CD14-positive monocyte (primary cell): ENCODE data around the gene ZNF280C. TPM values are rescaled to one million over a fixed set of nuclear protein-coding genes. Genes with fewer than 3 reads are reported as not detected.

Experiments used
- DNase-seq, 3 donors: peaks; one replicate each; pipeline ENCODE4 v3.0.0-alpha.2; 2011 to 2022
- H2AFZ ChIP-seq: 2 replicates; pipeline ENCODE4 v1.6.0; 2012; ENCODE audit warnings: mild to moderate bottlenecking, low read depth, low read length, inconsistent platforms; ENCODE audit not compliant: insufficient read depth, poor library complexity, severe bottlenecking
- H3K27ac ChIP-seq, 2 donors: 1 replicate in 1 of 2; 2 replicates in 1 of 2; pipeline ENCODE4 v1.5.1; 2012 to 2013; ENCODE audit warnings: low read length in 2 of 2, control low read depth in 1 of 2, inconsistent platforms in 1 of 2, low read depth in 1 of 2, mild to moderate bottlenecking in 1 of 2
- H3K27me3 ChIP-seq, 2 donors: one replicate each; pipeline versions ENCODE4 v1.6.0 to v1.6.1; 2011 to 2013; ENCODE audit warnings: low read length in 2 of 2; ENCODE audit not compliant: control insufficient read depth in 2 of 2, insufficient read depth in 2 of 2
- H3K36me3 ChIP-seq, 2 donors: replicated peaks in 1 of 2; 1 replicate in 1 of 2; 2 replicates in 1 of 2; pipeline versions ENCODE4 v1.5.1 to v1.6.1; 2012 to 2013; ENCODE audit warnings: low read length in 2 of 2, control low read depth in 1 of 2, inconsistent platforms in 1 of 2, mild to moderate bottlenecking in 1 of 2; ENCODE audit not compliant: insufficient read depth in 2 of 2, control insufficient read depth in 1 of 2
- H3K4me1 ChIP-seq, 2 donors: 1 replicate in 1 of 2; 2 replicates in 1 of 2; pipeline versions ENCODE4 v1.5.1 to v1.6.1; 2012 to 2013; ENCODE audit warnings: low read length in 2 of 2, control low read depth in 1 of 2, inconsistent platforms in 1 of 2, mild to moderate bottlenecking in 1 of 2, moderate library complexity in 1 of 2; ENCODE audit not compliant: insufficient read depth in 2 of 2, control insufficient read depth in 1 of 2
- H3K4me2 ChIP-seq: replicated peaks from 2 replicates; pipeline ENCODE3; 2012; ENCODE audit warnings: low read length, moderate library complexity, mild to moderate bottlenecking; ENCODE audit not compliant: poor library complexity, severe bottlenecking; ENCODE audit errors: extremely low read depth
- H3K4me3 ChIP-seq, 3 experiments: fragments of 200-600 bp in 1 of 3; sonication (generic) in 1 of 3; replicated peaks in 1 of 3; 1 replicate in 2 of 3; 2 replicates in 1 of 3; pipeline ENCODE4 v1.5.1; 2011 to 2013; ENCODE audit warnings: low read length in 3 of 3, mild to moderate bottlenecking in 3 of 3, control low read depth in 2 of 3, low read depth in 2 of 3, inconsistent platforms in 1 of 3, moderate library complexity in 1 of 3
- H3K79me2 ChIP-seq: 2 replicates; pipeline ENCODE4 v1.6.0; 2012; ENCODE audit warnings: mild to moderate bottlenecking, control low read depth, inconsistent platforms, low read length, moderate library complexity; ENCODE audit not compliant: insufficient read depth
- H3K9ac ChIP-seq: 2 replicates; pipeline ENCODE4 v1.6.0; 2017; ENCODE audit warnings: low read length, mild to moderate bottlenecking; ENCODE audit not compliant: insufficient read depth, poor library complexity, severe bottlenecking
- H3K9me3 ChIP-seq, 2 donors: replicated peaks in 1 of 2; 1 replicate in 1 of 2; 2 replicates in 1 of 2; pipeline versions ENCODE4 v1.5.1 to v1.6.1; 2012 to 2013; ENCODE audit warnings: low read length in 2 of 2, control low read depth in 1 of 2; ENCODE audit not compliant: control insufficient read depth in 1 of 2, insufficient read depth in 1 of 2
- H4K20me1 ChIP-seq: 2 replicates; pipeline ENCODE4 v1.6.0; 2012; ENCODE audit warnings: mild to moderate bottlenecking, low read length, control low read depth, moderate library complexity; ENCODE audit not compliant: insufficient read depth
- H3K27ac Mint-ChIP-seq, 7 donors: one replicate each; pipeline ENCODE4 v1.8.0; 2020; ENCODE audit warnings: mild to moderate bottlenecking in 7 of 7, mixed read lengths in 7 of 7, moderate library complexity in 6 of 7, inconsistent platforms in 2 of 7
- H3K27me3 Mint-ChIP-seq, 3 donors: one replicate each; pipeline ENCODE4 v1.8.0; 2021 to 2022; ENCODE audit warnings: low read depth in 3 of 3, mild to moderate bottlenecking in 3 of 3, mixed read lengths in 3 of 3, moderate library complexity in 3 of 3, inconsistent platforms in 1 of 3
- H3K36me3 Mint-ChIP-seq, 2 donors: one replicate each; pipeline ENCODE4 v1.8.0; 2020; ENCODE audit warnings: mixed read lengths in 2 of 2, inconsistent platforms in 1 of 2, mild to moderate bottlenecking in 1 of 2
- H3K4me1 Mint-ChIP-seq: one replicate; pipeline ENCODE4 v1.8.0; 2020; ENCODE audit warnings: mild to moderate bottlenecking, mixed read lengths
- H3K4me3 Mint-ChIP-seq, 2 donors: one replicate each; pipeline ENCODE4 v1.8.0; 2020; ENCODE audit warnings: mild to moderate bottlenecking in 2 of 2, mixed read lengths in 2 of 2, moderate library complexity in 1 of 2
- H3K9me3 Mint-ChIP-seq, 7 donors: one replicate each; pipeline ENCODE4 v1.8.0; 2020 to 2022; ENCODE audit warnings: mixed read lengths in 7 of 7, mild to moderate bottlenecking in 6 of 7, moderate library complexity in 6 of 7, inconsistent platforms in 2 of 7
- WGBS: methylation state at CpG from one replicate; pipeline ENCODE4 v1.1.5; 2013; ENCODE audit warnings: missing lambda C conversion rate; ENCODE audit not compliant: insufficient coverage; 5-methylcytosine and 5-hydroxymethylcytosine counted together
- intact Hi-C, 2 donors: fragments of 100-400 bp; cut with micrococcal nuclease; formaldehyde crosslinking; loops; one replicate each; pipeline versions ENCODE4 v1.15.0 to v1.15.1; 2023
- polyA plus RNA-seq, 3 donors: library from polyadenylated mRNA; depleted of rRNA in 1 of 3; unstranded in 2 of 3; stranded (reverse) in 1 of 3; fragments of 300-500 nt in 2 of 3; fragments of >200 nt in 1 of 3; fragmentation: Illumina TruSeq in 2 of 3; gene quantifications; 1 replicate in 2 of 3; 2 replicates in 1 of 3; pipeline ENCODE4 v1.2.3, GENCODE V29; 2012 to 2021
- TF ChIP-seq, protein P1 (sequence below): fragments of 200-600 bp; IDR thresholded peaks from one replicate; pipeline ENCODE4 v1.8.0; 2022; ENCODE audit warnings: antibody characterized with exemption, mild to moderate bottlenecking

The ZNF280C gene
- polyA plus RNA-seq, 3 donors, result 0.66 to 1.8 (median 1.3) TPM

DNA sequence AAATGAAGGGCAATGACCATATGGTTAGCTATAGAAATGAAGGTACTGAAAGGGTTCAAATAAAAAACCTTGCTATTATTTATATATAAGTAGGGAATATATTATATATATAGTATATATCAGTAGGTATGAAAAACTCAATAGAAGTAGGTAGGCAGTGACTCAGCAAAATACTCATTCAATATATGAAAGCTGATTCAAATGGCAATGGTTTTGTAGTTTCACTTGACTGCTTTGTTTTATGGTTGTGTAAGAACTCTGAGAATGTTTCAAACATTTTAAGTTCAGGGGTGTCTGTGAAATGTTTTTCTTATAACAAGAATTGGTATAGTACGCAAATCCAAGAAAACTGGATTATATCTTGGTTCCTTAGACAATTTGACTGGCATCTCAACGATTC, 4.1 kb downstream of the ZNF280C start:
- H3K27ac Mint-ChIP-seq, result no peak overlapping the region
- H3K9ac ChIP-seq, result no peak overlapping the region
- no peaks in the 10 kb centered on the region for H3K36me3 Mint-ChIP-seq
- WGBS, result no CpG with 5 or more reads among the region's 2 CpGs
- H2AFZ ChIP-seq, result no peak overlapping the region
- H3K4me2 ChIP-seq, result no peak overlapping the region
- no peaks in the 10 kb centered on the region for H4K20me1 ChIP-seq
- H3K27me3 ChIP-seq, result no peaks in the 10 kb centered on the region
- no peak for DNase-seq
- no peaks in the 10 kb centered on the region for H3K79me2 ChIP-seq
- peaks cover 6% of the 10 kb centered on the region for H3K4me1 Mint-ChIP-seq
- H3K4me3 Mint-ChIP-seq, result no peak overlapping the region
- H3K27me3 Mint-ChIP-seq, result peaks cover 0 to 10% (median 0%) of the 10 kb centered on the region in 3 donors
- intact Hi-C loops, result no loop called here
- TF ChIP-seq, protein P1, sequence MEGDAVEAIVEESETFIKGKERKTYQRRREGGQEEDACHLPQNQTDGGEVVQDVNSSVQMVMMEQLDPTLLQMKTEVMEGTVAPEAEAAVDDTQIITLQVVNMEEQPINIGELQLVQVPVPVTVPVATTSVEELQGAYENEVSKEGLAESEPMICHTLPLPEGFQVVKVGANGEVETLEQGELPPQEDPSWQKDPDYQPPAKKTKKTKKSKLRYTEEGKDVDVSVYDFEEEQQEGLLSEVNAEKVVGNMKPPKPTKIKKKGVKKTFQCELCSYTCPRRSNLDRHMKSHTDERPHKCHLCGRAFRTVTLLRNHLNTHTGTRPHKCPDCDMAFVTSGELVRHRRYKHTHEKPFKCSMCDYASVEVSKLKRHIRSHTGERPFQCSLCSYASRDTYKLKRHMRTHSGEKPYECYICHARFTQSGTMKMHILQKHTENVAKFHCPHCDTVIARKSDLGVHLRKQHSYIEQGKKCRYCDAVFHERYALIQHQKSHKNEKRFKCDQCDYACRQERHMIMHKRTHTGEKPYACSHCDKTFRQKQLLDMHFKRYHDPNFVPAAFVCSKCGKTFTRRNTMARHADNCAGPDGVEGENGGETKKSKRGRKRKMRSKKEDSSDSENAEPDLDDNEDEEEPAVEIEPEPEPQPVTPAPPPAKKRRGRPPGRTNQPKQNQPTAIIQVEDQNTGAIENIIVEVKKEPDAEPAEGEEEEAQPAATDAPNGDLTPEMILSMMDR, result no peak
- H3K4me3 ChIP-seq, result no peak overlapping the region
- peaks cover 7 to 9% of the 10 kb centered on the region in 2 donors for H3K4me1 ChIP-seq
- H3K36me3 ChIP-seq, result no peaks in the 10 kb centered on the region
- H3K9me3 Mint-ChIP-seq, result peaks cover 0 to 7% (median 5%) of the 10 kb centered on the region in 7 donors
- H3K27ac ChIP-seq, result no peak overlapping the region
- no peaks in the 10 kb centered on the region for H3K9me3 ChIP-seq

DNA sequence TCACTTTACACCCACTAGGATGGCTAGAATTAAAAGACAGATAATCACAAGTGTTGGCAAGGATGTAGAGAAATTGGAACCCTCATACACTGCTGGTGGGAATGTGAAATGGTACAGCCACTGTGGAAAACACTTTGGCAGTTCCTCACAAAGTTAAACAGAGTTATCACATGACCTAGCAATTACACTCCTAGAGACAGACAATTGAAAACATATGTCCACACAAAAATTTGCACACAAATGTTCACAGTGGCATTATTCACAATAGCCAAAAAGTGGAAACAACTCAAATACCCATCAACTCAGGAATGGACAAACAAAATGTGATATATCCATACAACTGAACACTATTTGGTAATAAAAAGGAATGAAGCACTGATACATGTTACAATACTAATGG, 5.7 kb downstream of the ZNF280C start:
- H2AFZ ChIP-seq, result no peak overlapping the region
- Mint-ChIP-seq H3K27ac (no peak overlapping the region), H3K9me3 (no peaks in the 10 kb centered on the region), H3K4me3 (no peak overlapping the region), H3K4me1 (peaks cover 6% of the 10 kb centered on the region), H3K27me3 (peaks cover 0 to 6% (median 0%) of the 10 kb centered on the region in 3 donors), H3K36me3 (peaks cover 4 to 7% of the 10 kb centered on the region in 2 donors)
- H3K4me2 ChIP-seq, result no peak overlapping the region
- no peak for DNase-seq
- no peaks in the 10 kb centered on the region for H3K36me3 ChIP-seq
- H3K27me3 ChIP-seq, result no peaks in the 10 kb centered on the region
- no peak overlapping the region for H3K4me3 ChIP-seq
- peaks cover 7 to 9% of the 10 kb centered on the region in 2 donors for H3K4me1 ChIP-seq
- H3K9me3 ChIP-seq, result no peaks in the 10 kb centered on the region
- intact Hi-C loops, result no loop called here
- H3K9ac ChIP-seq, result no peak overlapping the region
- no peak overlapping the region for H3K27ac ChIP-seq
- TF ChIP-seq, protein P1, result no peak
- no peaks in the 10 kb centered on the region for H3K79me2 ChIP-seq
- no peaks in the 10 kb centered on the region for H4K20me1 ChIP-seq
